ENCODE measurements around the gene TARDBP.
"Not testable (repeated sequence)": the region's sequence is repeated elsewhere in the genome, so short reads cannot be mapped to it uniquely, and the experiment has no call there.

The TARDBP gene

DNA sequence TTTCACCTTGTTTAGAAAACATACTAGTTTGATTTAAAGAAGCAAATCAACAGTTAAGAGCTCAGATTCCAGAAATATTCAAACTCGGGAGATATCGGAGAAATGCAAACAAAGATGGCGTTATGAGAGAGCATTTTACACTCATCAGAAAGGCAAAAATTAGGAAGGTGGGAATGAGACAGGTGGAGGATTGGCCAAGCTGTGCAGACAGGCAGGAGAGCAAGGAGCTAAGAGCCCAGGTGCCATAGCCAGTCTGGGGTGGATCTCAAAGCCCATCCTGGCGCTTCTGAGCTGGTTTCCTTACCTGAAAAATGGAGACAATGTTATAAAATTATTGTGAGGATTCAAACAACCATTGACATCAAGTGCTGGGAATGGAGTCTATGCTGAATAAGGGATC lies 19.6 kb upstream of the TARDBP start:
- no peak for DNase-seq

GRCh38 chr1:10996100-10996499 lies 16.4 kb upstream of the TARDBP start:
- no peak for DNase-seq

DNA sequence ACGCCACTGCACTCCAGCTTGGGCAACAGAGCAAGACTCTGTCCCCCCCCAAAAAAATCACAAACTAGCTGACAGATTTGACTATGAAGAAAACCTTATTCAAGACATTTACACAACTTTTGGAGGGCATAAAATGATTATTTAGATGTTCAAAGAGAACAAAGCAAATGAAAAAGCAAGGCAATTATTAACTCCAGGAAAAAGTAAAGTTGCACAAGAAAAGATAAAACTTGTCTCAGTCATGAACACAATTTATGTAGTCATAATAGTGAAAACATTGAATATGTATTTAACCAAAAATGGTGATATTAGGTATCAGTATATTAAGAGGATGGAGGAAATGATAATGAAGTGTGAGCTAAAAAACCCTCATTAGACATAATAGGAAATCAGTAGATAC lies 11.9 kb upstream of the TARDBP start:
- no peak for DNase-seq

GRCh38 chr1:11013160-11013531 lies 692 bp downstream of the TARDBP start:
- no peak for DNase-seq

- DNase-seq: not testable (repeated sequence)
Observed at GRCh38 chr1:11019358-11019757, 6.9 kb downstream of the TARDBP start.

DNA sequence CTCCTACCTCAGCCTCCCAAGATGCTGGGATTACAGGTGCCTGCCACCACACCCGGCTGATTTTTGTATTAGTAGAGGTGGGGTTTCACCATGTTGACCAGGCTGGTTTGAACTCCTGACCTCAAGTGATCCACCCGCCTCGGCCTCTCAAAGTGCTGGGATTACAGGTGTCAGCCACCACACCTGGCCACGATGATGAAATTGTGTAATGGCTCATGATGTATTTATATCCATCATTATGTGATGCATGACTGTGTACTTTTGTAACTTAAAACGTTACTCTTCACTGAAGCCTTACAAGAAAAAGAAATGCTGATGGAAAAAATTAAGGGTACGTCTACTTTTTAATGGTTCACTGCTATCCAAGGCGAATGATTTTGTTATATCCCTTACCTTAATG lies 7.5 kb downstream of the TARDBP start:
- no peak for DNase-seq

GRCh38 chr1:11023201-11023600 lies 10.7 kb downstream of the TARDBP start:
- no peak for DNase-seq

DNA sequence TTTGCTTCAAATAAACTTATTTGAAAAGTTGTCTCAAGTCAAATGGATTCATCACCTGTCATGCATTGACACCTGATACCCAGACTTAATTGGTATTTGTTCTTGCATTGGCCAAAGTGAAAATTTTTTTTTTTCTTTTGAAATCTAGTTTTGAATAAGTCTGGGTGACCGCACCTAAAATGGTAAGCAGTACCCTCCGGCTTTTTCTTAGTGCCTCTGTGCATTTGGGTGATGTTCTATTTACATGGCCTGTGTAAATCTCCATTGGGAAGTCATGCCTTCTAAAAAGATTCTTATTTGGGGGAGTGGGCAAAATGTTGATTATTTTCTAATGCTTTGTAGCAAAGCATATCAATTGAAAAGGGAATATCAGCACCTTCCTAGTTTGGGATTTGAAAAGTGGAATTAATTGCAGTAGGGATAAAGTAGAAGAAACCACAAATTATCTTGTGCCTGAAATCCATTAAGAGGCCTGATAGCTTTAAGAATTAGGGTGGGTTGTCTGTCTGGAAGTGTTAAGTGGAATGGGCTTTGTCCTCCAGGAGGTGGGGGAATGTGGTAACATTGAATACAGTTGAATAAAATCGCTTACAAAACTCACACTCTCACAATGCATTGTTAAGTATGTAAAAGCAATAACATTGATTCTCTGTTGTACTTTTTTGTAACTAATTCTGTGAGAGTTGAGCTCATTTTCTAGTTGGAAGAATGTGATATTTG lies 11.9 kb downstream of the TARDBP start:
- no peak for DNase-seq

DNA sequence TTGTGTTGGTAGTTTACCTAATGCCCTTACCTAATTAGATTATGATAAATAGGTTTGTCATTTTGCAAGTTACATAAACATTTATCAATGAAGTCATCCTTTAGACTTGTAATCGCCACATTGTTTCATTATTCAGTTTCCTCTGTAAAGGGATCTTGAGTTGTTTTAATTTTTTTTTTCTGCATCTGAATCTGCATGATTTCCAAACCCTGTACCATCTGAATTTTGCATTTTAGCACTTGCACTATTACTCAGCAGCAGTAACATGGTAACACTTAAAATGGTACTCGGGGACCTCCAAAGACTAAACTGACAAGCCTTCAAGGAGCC lies 12.4 kb downstream of the TARDBP start:
- no peak for DNase-seq

DNA sequence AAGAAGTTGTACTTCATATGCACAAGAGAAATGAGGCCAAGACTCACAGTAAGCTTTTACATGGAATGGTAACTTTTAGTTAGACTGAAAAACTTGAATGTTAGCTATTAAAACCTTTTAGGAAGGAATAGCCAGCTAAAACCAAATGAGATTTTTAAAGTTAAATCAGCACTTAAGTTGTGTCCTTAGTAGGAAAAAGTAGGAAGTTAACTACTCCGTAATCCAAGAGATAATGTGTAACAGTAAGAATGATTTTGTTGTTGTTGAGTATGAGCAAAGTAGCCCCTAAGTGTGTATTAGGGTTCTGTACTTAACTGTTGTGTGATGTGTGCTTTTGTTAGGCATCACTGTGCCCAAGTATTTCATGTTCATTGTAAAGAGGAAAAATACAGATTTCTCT lies 13.2 kb downstream of the TARDBP start:
- DNase-seq: no peak

DNA sequence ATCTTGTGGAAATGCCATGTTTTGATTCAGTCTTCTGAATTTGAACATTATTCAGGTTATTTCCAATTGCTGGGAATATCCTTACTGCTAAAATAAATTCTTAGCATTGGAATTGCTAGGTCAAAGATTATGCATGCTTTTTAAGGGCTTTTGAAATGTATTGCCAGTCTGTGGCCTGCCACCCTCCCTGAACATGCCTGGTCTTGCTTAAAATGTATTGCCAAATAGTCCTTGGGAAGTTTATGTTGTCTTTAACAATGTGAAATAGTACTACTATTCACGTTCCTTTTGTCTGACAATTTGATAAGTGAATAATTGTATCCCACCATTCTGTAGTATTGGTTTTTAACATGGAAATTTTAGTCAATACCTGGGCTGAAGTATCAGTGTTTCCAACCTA lies 13.6 kb downstream of the TARDBP start:
- no peak for DNase-seq

DNA sequence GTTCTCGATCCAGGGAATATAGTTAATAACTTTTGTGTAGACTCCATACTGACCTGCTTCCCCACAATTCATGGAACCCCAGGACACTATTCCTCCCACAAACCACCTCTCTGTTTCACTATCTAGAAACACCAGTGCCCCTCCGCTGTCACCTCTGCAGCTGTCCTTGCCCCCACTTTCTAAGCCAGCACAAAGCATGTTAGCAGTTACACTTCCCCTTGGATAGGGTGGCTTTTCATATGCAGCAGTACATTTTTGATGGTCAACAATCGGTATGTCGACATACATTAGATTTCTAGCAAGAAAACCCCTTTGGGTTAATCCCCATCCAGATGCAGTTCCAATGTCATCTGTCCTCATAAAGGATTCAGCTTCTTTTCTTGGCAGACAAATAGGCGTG lies 14.4 kb downstream of the TARDBP start:
- no peak for DNase-seq

DNA sequence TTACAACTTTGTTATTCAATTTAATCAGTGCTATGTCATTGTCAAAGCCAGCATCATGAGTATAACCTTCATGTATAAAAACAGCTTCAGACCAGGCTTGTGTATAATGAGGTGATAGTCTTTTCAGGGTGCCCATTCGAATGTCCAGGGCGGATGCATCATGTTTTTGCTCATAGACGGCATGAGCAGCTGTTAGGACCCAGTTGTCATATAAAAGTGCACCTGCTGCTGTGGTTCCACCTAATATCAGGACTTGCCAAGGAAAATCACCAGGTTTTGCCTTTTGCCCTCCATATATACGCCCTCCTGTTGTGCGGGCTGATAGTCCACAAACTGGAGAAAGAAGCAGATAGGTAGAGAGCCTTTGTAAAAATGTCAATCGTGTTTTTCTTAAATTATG lies 14.9 kb downstream of the TARDBP start:
- DNase-seq: no peak

- DNase-seq: no peak
Observed at GRCh38 chr1:11028018-11028417, 15.6 kb downstream of the TARDBP start.

- DNase-seq: no peak
Observed at GRCh38 chr1:11030865-11031264, 18.4 kb downstream of the TARDBP start.

- no peak for DNase-seq
Observed at GRCh38 chr1:11031624-11032262, 19.3 kb downstream of the TARDBP start.

GRCh38 chr1:11037019-11037739 lies 24.7 kb downstream of the TARDBP start:
- not testable (repeated sequence) for DNase-seq

DNA sequence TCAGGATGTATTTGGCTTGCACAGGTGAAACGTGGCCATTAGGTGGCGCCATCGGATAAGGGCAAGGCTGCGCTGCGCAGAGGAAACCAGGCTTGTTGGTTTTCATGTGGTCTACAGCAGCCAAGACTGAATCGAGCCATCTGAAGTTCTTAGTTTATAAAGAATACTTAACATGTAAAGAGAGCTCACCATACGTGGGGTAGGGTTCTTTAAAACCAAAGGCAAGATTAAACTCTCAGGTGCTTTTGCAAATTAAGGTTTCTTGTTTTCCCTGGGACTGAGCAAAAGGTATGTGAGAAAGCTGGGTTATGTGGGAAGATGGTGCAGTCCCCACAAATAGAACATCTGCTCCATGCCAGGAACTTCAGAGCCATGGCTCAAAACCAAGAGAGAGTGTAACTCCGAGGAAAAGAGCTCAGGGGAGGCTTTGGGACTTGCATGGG lies 25.3 kb downstream of the TARDBP start:
- peak; percentile 89 for DNase-seq

- no peak for DNase-seq
Observed at GRCh38 chr1:11039351-11040104, 27.1 kb downstream of the TARDBP start.

DNA sequence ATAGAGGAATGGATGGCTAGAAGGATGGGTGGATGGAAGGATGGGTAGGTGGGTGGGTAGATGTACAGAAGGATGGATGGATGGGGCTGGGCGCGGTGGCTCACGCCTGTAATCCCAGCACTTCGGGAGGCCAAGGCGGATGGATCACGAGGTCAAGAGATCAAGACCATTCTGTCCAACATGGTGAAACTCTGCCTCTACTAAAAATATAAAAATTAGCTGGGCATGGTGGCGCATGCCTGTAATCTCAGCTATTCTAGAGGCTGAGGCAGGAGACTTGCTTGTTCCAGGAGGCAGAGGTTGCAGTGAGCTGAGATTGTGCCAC lies 27.6 kb downstream of the TARDBP start:
- DNase-seq: not testable (repeated sequence)

DNA sequence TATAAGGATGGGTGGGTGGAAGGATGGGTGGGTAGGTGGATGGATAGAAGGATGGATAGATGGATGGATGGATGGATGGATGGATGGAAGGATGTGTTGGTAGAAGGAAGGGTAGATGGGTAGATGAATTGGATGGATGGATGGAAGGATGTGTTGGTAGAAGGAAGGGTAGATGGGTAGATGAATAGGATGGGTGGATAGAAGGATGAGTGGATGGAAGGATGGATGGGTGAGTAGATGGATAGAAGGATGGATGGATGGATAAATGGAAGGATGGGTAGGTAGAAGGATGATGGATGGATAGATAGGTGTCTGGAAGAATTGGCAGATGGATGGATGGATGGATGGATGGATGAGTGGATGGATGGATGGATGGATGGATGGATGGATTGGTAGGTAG lies 28.6 kb downstream of the TARDBP start:
- DNase-seq: no peak

DNA sequence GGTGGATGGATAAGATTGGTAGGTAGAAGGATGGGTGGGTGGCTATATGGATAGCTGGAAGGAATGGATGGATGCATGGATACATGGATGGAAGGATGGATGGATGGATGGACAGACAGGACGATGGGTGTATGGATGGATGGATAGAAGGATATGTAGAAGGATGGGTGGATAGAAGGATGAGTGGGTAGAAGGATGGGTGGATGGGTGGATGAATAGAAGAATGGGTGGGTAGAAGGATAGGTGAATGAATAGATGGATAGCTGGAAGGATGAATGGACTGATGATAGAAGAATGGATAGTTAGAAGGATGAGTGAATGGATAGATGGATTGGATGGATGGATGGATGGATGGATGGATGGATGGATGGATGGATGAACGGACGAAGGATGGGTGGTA lies 29.6 kb downstream of the TARDBP start:
- no peak for DNase-seq

GRCh38 chr1:11042995-11043874 lies 30.8 kb downstream of the TARDBP start:
- no peak for DNase-seq

Measured in suppressor macrophage treated with lipopolysaccharide for 4 hours (primary cell).